PC-3 (cell line): ENCODE data around the gene CLEC2A. TPM values are rescaled to one million over a fixed set of nuclear protein-coding genes. Genes with fewer than 3 reads are reported as not detected.

ENCODE experiments used
- ATAC-seq: fragments of 200-7000 bp; cut with Tn5 transposase; 2 replicates; pipeline ENCODE4 v1.9.1; 2020; ENCODE audit warnings: mild to moderate bottlenecking, moderate library complexity
- BruUV-seq: library from RNA; stranded (reverse); fragments of 400-500 nt; replicated peaks from 2 replicates; lab custom pipeline; 2021; lab: Mats Ljungman, UMichigan
- CTCF ChIA-PET: fragments of 300-600 bp; sonication (Branson Sonifier 250); formaldehyde crosslinking; loops from one replicate; lab custom pipeline; 2022; ENCODE audit warnings: antibody characterized with exemption; lab: Charles Lee
- POLR2A ChIA-PET: fragments of 300-600 bp; sonication (Branson Sonifier 250); formaldehyde crosslinking; loops from one replicate; lab custom pipeline; 2022; ENCODE audit warnings: antibody characterized with exemption; ENCODE audit not compliant: unreplicated experiment; lab: Charles Lee
- DNase-seq: peaks from one replicate; pipeline ENCODE4 v3.0.0-alpha.2; 2015
- H2AFZ ChIP-seq: fragments of 300-600 bp; sonication (generic); 2 replicates; pipeline ENCODE4 v1.6.0; 2016; ENCODE audit warnings: antibody characterized with exemption, low read length
- H3F3A ChIP-seq: fragments of 300-600 bp; sonication (generic); one replicate; pipeline ENCODE4 v1.6.0; 2017; ENCODE audit warnings: antibody characterized with exemption, low read length, control low read depth, mild to moderate bottlenecking; ENCODE audit not compliant: unreplicated experiment
- H3K27ac ChIP-seq: fragments of 300-600 bp; sonication (generic); 2 replicates; pipeline ENCODE4 v1.5.1; 2016; ENCODE audit warnings: mild to moderate bottlenecking, low read length
- H3K27me3 ChIP-seq: fragments of 300-600 bp; sonication (generic); 2 replicates; pipeline ENCODE4 v1.6.1; 2016; ENCODE audit warnings: low read length, mixed read lengths
- H3K36me3 ChIP-seq: fragments of 300-600 bp; sonication (generic); 2 replicates; pipeline ENCODE4 v1.6.1; 2016; ENCODE audit warnings: low read depth, mixed run types, low read length, mixed read lengths
- H3K4me1 ChIP-seq: fragments of 300-600 bp; sonication (generic); 2 replicates; pipeline ENCODE4 v1.5.1; 2016; ENCODE audit warnings: low read length; ENCODE audit not compliant: insufficient read depth
- H3K4me2 ChIP-seq: fragments of 300-600 bp; sonication (generic); 2 replicates; pipeline ENCODE4 v1.6.0; 2016; ENCODE audit warnings: low read length
- H3K4me3 ChIP-seq: fragments of 300-600 bp; sonication (generic); 2 replicates; pipeline ENCODE4 v1.5.1; 2016; ENCODE audit warnings: mild to moderate bottlenecking, low read length, mixed read lengths
- H3K79me2 ChIP-seq: fragments of 300-600 bp; sonication (generic); 2 replicates; pipeline ENCODE4 v1.6.1; 2017; ENCODE audit warnings: low read length, mixed read lengths
- H3K9ac ChIP-seq: fragments of 300-600 bp; sonication (generic); 2 replicates; pipeline ENCODE4 v1.6.0; 2016; ENCODE audit warnings: mild to moderate bottlenecking, low read length
- H3K9me2 ChIP-seq: fragments of 300-600 bp; sonication (generic); replicated peaks from 2 replicates; pipeline ENCODE4 v1.6.1; 2016; ENCODE audit warnings: mixed run types, low read length, mixed read lengths
- H3K9me3 ChIP-seq: fragments of 300-600 bp; sonication (generic); 2 replicates; pipeline ENCODE4 v1.6.1; 2016; ENCODE audit warnings: low read length, mixed read lengths
- H4K20me1 ChIP-seq: fragments of 300-600 bp; sonication (generic); 2 replicates; pipeline ENCODE4 v1.6.1; 2016; ENCODE audit warnings: low read length, mixed read lengths
- CTCF ChIP-seq: fragments of 300-600 bp; sonication (generic); conservative IDR thresholded peaks from 2 replicates; pipeline ENCODE4 v1.5.1; 2017; ENCODE audit warnings: antibody characterized with exemption, low read depth, mild to moderate bottlenecking, low read length
- EZH2 ChIP-seq: fragments of 300-600 bp; sonication (generic); IDR thresholded peaks from one replicate; pipeline ENCODE4 v1.6.1; 2017; ENCODE audit warnings: antibody characterized with exemption, mild to moderate bottlenecking, low read length; ENCODE audit not compliant: unreplicated experiment
- EZH2phosphoT487 ChIP-seq: fragments of 300-600 bp; sonication (generic); IDR thresholded peaks from 2 replicates; pipeline ENCODE4 v1.6.1; 2018; ENCODE audit warnings: mild to moderate bottlenecking, antibody characterized with exemption, low read length, borderline replicate concordance
- intact Hi-C: fragments of 100-400 bp; cut with micrococcal nuclease; formaldehyde crosslinking; loops from 2 replicates; pipeline ENCODE4 v1.9.0; 2023
- total RNA-seq: library from RNA; depleted of rRNA; stranded (reverse); fragments of >200 nt; gene quantifications from 2 replicates; pipeline ENCODE4 v1.2.3, GENCODE V29; 2014

The CLEC2A gene
- total RNA-seq, 1 experiment from 2014 or later: not detected

- intact Hi-C loops: no loop called here
- ChIA-PET CTCF (no interaction called here), POLR2A (no interaction called here)
- Histone ChIP-seq H3K79me2 (no peaks in the 10 kb centered on the region), H3K9ac (no peak overlapping the region), H3K4me1 (no peaks in the 10 kb centered on the region), H3K9me2 (no peaks in the 10 kb centered on the region), H4K20me1 (no peaks in the 10 kb centered on the region), H3F3A (no peaks in the 10 kb centered on the region), H3K36me3 (no peaks in the 10 kb centered on the region), H3K4me2 (no peak overlapping the region), H3K4me3 (no peak overlapping the region), H3K27ac (no peak overlapping the region), H3K27me3 (no peaks in the 10 kb centered on the region; the same call in 1 of the 2 replicates), H2AFZ (no peak overlapping the region), H3K9me3 (no peaks in the 10 kb centered on the region)
- no peak for ATAC-seq
- no peak for TF ChIP-seq EZH2
- TF ChIP-seq CTCF: no peak
- TF ChIP-seq EZH2phosphoT487: no peak
- no peak for DNase-seq
- BruUV-seq: no TSS peak
Measured at GRCh38 chr12:9900930-9901329, 31.2 kb downstream of the CLEC2A start.

- Histone ChIP-seq H3K27ac (no peak overlapping the region), H2AFZ (no peak overlapping the region), H3F3A (no peaks in the 10 kb centered on the region), H3K9me2 (no peaks in the 10 kb centered on the region), H4K20me1 (no peaks in the 10 kb centered on the region), H3K9me3 (no peaks in the 10 kb centered on the region), H3K4me1 (no peaks in the 10 kb centered on the region), H3K36me3 (no peaks in the 10 kb centered on the region), H3K4me3 (no peak overlapping the region), H3K9ac (no peak overlapping the region), H3K4me2 (no peak overlapping the region), H3K27me3 (peaks cover 3% of the 10 kb centered on the region; the same call in 1 of the 2 replicates), H3K79me2 (no peaks in the 10 kb centered on the region)
- ATAC-seq (no peak), DNase-seq (no peak)
- ChIA-PET CTCF (no interaction called here), POLR2A (no interaction called here)
- TF ChIP-seq EZH2 (no peak), CTCF (no peak), EZH2phosphoT487 (no peak)
- intact Hi-C loops: no loop called here
- BruUV-seq: no TSS peak
Measured at GRCh38 chr12:9899209-9899608, 33.0 kb downstream of the CLEC2A start.

- ChIA-PET POLR2A (no interaction called here), CTCF (no interaction called here)
- BruUV-seq: no TSS peak
- H3F3A ChIP-seq: no peaks in the 10 kb centered on the region
- no peaks in the 10 kb centered on the region for H3K9me3 ChIP-seq
- H3K27me3 ChIP-seq: peaks cover 3% of the 10 kb centered on the region; the same call in 1 of the 2 replicates
- no peak for TF ChIP-seq CTCF
- no peaks in the 10 kb centered on the region for H3K79me2 ChIP-seq
- no peak overlapping the region for H3K9ac ChIP-seq
- no peaks in the 10 kb centered on the region for H3K9me2 ChIP-seq
- no peaks in the 10 kb centered on the region for H3K4me1 ChIP-seq
- H3K36me3 ChIP-seq: no peaks in the 10 kb centered on the region
- no peak overlapping the region for H3K27ac ChIP-seq
- no peak overlapping the region for H3K4me3 ChIP-seq
- H2AFZ ChIP-seq: no peak overlapping the region
- no peak overlapping the region for H3K4me2 ChIP-seq
- ATAC-seq (no peak), DNase-seq (no peak)
- intact Hi-C loops: no loop called here
- H4K20me1 ChIP-seq: no peaks in the 10 kb centered on the region
Measured at GRCh38 chr12:9897535-9897934, 34.6 kb downstream of the CLEC2A start.
